ENCODE measurements around the gene EEA1.

The EEA1 gene

DNA sequence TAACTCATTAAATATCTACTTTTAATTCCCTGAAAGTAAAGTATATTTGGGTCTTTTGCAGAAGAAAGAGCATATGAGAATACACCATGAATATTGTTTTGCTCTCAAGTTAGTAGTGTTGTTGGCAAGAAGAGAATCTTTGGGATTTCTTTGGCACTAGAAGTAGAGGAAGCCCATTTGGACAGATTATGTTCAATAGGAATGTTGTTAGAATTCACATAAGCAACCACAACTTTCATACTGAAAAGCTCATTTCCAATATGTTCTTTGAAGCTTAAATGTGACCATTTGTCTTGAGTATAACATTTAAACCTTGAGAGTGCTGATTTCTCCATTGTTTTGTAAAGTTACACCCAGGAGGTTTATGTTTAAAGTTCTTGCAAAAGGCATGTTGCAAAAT, 188.7 kb downstream of the EEA1 start:
- DNase-seq: no peak

DNA sequence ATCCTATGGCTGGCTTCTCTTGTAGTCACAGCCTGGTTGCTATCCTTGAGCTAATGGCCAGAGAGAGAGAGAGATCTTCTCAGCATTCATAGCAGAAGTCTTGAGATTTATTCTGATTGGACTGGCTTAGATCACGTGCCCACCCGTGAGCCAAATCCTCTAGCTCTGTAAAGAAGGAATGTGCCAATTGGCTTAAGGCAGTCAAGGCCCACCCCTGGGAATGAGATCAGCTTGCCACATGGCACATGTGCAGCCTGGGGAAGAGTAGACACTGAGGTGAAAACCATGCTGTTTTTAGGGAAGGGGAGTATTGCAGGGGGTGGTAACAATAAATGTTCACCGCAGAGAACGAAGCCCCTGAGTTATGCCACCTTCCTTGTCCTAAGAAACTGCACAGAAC, 190.0 kb downstream of the EEA1 start:
- DNase-seq: no peak

DNA sequence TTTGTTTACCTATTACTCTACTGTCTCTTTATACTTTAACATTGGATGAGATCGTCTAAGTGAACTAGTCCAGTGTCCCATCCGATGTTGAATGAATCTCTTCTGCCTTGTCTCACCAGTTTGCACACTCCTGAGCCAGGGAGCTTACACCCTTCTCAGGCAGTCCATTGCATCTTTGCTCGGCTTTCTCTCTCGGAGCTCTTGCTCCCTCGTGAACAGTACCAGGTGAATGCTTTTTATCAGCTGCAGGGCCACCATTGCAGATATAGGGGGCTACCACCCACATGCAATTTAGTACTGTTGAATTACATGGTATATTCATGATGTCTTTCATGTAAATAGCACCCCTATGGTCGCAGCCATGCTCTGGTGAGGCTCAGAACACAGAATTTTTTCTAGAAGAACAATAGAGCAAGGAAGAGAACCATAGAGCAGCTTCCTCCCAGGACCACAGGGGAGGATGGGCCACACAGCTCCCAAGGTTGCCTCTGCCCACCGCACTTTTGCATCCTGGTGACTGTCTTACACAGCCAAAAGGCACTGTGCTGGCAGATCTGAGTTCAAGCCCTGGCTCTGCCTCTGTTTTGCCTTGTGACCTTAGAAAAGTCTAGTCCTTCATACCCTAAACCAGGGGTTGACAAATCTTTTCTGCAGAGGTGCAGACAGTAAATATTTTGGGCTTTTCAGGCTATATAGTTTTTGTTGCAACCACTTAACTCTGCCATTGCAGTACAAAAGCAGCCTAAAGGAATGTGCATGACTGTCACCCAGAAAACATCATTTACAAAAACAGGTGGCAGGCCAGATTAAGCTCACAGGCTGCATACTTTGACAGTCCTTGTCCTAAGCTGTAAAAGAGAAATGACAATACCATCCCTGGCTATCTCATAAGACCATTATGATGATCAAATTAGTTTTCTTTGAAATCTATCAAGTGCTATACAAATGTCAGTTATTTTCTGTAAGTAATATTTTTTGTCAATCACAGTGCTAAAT, 190.9 kb downstream of the EEA1 start:
- DNase-seq: no peak

DNA sequence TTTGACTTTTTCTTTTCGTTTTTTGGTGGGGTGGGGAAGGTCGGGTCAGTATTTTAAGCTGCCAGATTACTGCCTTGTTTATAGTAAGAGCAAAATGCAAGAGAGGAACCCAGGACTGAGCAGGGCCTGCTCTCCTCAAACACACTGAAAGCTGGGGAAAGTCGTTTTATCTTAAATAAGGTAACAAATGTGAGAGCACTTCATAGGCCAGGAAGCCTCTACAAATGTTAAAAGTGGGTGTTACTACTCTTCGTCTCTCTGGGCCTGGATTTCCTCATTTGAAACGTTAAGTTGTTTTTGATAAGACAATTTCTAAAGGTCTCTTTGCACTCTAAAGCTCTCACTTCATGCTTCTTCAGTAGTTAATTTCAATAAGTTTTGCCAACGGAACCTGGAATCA, 192.5 kb downstream of the EEA1 start:
- no peak for DNase-seq

DNA sequence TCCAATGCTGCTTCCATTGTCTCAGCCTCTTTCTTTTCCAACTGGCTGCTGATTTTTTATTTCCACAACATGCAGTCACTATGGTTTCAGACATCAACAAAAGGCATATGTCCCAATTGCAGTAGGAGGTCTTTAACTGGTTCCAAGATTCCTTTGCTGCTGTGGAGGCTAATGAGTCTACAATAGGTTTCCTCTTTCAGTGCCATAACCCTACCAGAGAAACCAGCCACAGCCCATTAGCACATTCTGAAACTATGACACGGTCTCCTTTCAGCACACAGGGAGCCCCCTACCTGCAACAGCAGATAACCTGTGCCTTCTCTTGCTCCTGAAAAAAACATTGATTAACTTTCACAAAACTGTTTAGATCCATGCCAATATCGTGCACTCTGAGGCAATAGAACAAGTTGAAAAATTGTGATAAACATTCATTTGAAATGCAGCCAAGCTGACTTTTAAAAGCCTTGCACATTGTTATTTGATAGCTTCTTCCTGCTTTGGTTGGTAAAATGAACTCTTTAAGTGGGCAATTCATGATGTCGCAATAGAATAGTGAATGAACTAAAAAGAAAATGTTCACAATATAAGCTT, 193.9 kb downstream of the EEA1 start:
- no peak for DNase-seq

DNA sequence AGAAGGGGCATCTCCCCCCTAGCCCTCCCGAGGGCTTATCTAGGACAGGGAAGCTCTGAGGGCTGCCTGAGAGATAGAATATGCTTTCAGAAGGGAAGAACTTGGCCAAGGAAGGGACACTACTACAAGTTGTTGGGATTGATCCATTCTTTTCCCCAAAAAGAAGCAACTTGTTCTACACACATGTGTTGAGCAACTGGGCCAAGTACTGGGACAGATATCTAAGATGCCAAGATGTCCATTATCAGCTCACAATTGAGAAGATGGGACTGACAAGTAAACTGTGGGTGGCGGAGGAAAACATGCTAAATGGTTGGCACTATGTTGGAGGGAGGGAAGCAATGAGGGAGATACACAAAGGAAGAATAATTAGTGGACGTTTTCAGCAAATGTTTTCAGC, 195.4 kb downstream of the EEA1 start:
- DNase-seq: no peak

DNA sequence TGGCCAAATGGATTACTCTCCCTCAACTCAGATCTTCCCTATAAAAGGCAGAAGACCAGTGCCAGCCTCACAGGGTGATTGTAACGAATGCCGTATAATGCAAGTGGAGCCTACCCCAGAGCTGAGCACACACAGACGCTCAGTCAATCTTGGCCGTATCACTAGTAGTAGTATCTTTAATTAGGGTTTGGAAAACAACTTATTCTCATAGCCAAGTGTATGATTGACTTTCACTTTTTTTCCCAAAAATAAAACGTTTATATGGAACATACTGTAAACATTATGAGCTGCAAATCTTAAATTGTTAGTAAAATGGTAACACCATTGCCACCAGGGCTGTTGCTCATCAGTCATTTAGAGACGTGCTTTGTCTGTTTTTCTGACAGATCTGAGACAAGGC, 195.9 kb downstream of the EEA1 start:
- DNase-seq: no peak

DNA sequence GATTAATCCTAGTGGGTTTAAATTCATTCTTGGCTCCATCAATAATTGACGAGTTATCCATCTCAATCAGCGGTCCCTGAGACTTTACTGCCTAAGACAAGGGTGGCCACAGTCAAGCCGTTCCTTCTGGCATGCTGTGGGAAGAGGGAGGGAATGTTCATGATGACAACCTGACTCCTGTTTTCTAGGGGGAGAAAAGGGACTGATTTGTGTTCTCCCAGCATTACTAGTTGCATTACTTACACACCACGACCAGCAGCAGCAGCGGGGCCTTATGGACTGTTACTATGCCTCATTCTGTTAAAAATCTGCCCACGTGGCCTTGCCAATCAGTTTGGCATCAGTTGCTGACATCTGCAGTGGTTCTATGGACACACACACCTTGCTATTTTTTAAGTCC, 196.4 kb downstream of the EEA1 start:
- DNase-seq: no peak

DNA sequence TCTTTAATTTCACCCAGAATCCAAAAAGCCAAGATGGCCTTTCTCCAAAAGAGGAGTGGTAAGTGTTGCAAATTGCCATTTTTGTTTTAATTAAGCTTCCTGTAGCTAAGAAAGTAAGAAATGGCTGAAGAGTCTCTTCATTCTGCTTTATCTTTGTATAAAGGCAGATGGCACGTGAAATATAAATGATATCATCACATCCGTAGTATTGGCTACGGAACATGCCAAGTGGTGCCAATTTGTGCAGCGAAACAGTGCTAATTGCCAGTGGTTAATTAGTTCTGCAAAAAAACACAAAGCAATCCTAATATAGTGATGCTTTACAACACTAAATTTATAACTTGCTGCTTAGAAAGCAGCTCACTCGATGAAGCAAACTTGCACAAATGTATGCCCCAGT, 196.9 kb downstream of the EEA1 start:
- no peak for DNase-seq

DNA sequence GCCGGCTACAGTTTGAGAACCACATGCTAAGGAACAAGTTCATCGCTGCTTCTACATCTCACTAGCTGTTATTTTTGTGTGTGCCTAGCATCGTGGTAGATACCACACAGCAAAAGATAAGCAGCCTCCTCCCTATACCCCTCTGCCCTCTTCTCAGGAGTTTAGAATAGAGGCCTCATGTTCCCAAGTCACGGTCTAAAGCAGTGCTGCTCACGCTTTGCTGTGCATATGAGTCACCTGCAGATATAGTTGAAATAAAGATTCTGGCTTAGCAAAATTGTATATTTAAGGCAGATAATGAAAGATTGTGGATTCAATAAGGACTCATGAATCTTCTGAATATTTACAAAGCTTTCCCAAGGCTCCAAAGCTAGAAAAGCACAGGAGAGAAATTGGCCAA, 198.3 kb downstream of the EEA1 start:
- DNase-seq: no peak

DNA sequence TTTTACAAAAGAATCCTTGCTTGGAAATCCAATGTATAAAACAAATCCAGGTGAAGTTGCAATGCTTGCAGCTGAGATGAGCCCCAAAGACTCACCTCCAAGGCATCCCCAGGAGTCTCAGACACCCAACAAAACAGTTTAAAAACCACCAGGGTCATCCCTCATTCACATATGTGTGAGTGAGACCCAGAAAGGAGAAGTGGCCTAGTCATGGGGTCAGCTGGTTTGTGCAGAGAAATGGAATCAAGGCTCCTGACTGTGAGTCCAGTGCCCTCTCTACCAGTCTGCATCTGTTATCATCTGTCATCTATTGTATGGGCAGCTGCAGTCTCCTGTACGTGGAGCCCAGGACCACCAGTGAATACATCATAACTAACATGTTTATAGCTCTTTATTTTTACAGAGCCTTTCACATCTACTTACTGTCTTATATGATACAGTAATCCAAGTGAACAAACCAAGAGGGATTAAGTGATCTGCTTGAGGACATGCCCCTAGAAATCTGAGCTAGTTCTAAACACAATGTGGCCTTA, 199.3 kb downstream of the EEA1 start:
- no peak for DNase-seq

DNA sequence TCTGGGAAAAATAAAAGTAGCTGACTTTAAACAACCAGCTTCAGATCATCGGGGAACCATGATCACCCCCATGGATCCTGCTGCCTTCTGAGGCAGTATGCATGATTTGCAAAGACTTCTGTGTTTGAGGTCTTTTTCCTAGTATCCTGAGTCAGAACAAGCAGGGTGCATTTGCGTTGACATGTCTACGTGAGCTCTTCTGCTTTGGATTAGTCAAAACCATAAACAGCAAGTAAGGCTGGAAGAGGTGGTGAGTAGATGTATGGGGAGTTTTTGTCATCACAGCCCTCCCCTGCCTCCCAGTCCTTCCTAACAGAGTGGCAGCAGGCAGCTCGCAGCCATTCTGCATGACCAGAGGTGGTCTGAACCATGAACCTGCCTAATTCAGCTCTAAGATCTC, 202.2 kb downstream of the EEA1 start:
- no peak for DNase-seq

DNA sequence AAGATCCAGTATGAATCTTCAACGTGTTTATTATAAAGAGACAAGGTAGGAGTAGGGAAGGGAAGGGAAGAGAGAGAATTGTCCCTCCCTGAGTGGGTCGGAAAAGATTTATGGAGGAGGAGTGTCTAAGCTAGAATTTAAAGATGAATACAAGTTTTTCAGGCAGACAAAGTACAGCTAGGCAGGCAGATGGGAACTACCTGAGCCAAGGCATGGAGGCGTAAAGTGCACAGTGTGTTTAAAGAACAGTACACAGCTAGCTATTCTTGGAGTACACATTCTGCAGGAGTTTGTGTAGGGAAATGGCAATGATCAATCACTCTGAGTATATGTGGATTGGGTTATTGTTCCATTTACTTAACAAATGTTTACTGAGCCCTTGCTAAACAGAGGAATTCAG, 206.2 kb downstream of the EEA1 start:
- no peak for DNase-seq

DNA sequence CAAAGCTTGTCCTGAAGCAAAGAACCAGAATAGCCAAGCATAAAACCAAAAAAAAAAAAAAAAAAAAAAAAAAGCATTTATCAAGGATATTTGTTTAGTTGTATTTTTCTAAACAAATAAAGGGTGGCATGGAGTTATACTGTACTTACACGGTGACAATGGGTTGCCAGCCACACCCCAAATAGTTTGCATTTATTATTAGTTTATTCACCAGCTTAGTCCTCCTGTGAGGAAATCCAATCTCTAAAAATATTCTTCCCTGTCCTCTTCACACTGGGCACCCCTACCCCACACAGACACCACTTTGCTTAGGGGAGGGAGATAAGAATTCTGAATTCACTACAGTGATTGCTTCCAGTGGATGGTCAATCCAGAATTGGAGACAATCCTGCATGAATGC, 207.4 kb downstream of the EEA1 start:
- no peak for DNase-seq

DNA sequence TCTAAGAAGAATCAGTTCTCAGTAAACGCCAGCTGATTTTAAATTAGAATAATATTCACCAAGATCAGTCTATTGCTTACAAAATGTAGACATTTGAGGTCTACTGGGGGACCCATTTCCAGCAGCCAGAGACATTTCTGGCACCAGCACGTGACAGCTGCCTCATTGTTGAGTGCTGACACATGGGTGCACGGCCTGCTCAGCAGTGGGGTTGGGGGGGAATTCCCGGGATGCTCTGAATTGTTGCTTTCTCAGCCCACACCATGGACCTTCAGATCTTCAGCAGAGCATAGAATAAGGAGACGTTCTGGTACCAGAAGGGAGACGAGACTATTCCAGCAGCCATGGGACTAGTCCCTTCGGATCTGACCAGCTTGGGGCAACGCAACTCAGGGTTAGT, 208.0 kb downstream of the EEA1 start:
- DNase-seq: no peak
